ENCODE results near the gene VDAC2.
"Not testable (repeated sequence)": the region's sequence is repeated elsewhere in the genome, so short reads cannot be mapped to it uniquely, and the experiment has no call there.

Gene VDAC2

GRCh38 chr10:75210282-75211006 lies at the start of gene VDAC2:
Gene VDAC2, plus strand, starts transcription at chr10:75210796. Its CDS starts 363 bp downstream, at chr10:75211159.
- peak; percentile 94 for DNase-seq

GRCh38 chr10:75165684-75166622 lies 44.6 kb upstream of the VDAC2 start:
- no peak for DNase-seq

GRCh38 chr10:75166623-75166972 lies 44.0 kb upstream of the VDAC2 start:
- DNase-seq: no peak

GRCh38 chr10:75168275-75168674 lies 42.3 kb upstream of the VDAC2 start:
- no peak for DNase-seq

GRCh38 chr10:75170215-75170614 lies 40.4 kb upstream of the VDAC2 start:
- no peak for DNase-seq

GRCh38 chr10:75175046-75175445 lies 35.5 kb upstream of the VDAC2 start:
- DNase-seq: no peak

- no peak for DNase-seq
These were observed 34.5 kb upstream of the VDAC2 start for GRCh38 chr10:75176046-75176445.

GRCh38 chr10:75176736-75177135 lies 33.9 kb upstream of the VDAC2 start:
- no peak for DNase-seq

GRCh38 chr10:75179657-75180177 lies 30.9 kb upstream of the VDAC2 start:
- no peak for DNase-seq

- DNase-seq: no peak
These were observed 30.0 kb upstream of the VDAC2 start for GRCh38 chr10:75180592-75180991.

GRCh38 chr10:75181073-75181472 lies 29.5 kb upstream of the VDAC2 start:
- no peak for DNase-seq

- no peak for DNase-seq
These were observed 24.3 kb upstream of the VDAC2 start for GRCh38 chr10:75186310-75186709.

- peak; percentile 61 to 64 for DNase-seq
These were observed 22.6 kb upstream of the VDAC2 start for GRCh38 chr10:75187961-75188426.

GRCh38 chr10:75188522-75188921 lies 22.1 kb upstream of the VDAC2 start:
- not testable (repeated sequence) for DNase-seq

GRCh38 chr10:75189266-75190096 lies 21.1 kb upstream of the VDAC2 start:
- no peak for DNase-seq

- no peak for DNase-seq
These were observed 18.6 kb upstream of the VDAC2 start for GRCh38 chr10:75191821-75192568.

- DNase-seq: not testable (repeated sequence)
These were observed 16.0 kb upstream of the VDAC2 start for GRCh38 chr10:75194625-75195024.

GRCh38 chr10:75195035-75195763 lies 15.4 kb upstream of the VDAC2 start:
- DNase-seq: no peak

- DNase-seq: no peak
These were observed 13.5 kb upstream of the VDAC2 start for GRCh38 chr10:75197066-75197465.

- no peak for DNase-seq
These were observed 12.7 kb upstream of the VDAC2 start for GRCh38 chr10:75197906-75198305.

- DNase-seq: not testable (repeated sequence)
These were observed 10.6 kb upstream of the VDAC2 start for GRCh38 chr10:75199949-75200348.
